SK-N-SH (cell line): ENCODE data around the gene PROC. TPM values are rescaled to one million over a fixed set of nuclear protein-coding genes. Genes with fewer than 3 reads are reported as not detected.

Experiments used
- CTCF ChIA-PET: fragments of 300-600, 350-600 bp; formaldehyde crosslinking; extraction: SDS; loops from one replicate; lab custom pipeline; 2021; lab: Yijun Ruan, JAX
- POLR2A ChIA-PET: fragments of 350-600 bp; sonication (Branson Sonifier 250); formaldehyde crosslinking; extraction: SDS; loops from one replicate; lab custom pipeline; 2020; ENCODE audit warnings: antibody characterized with exemption, inconsistent platforms; lab: Yijun Ruan, JAX
- DNase-seq: peaks from one replicate; pipeline ENCODE4 v3.0.0; 2012
- H2AFZ ChIP-seq: fragments of 200-600 bp; sonication (generic); 2 replicates; pipeline ENCODE4 v1.8.1; 2016; ENCODE audit warnings: antibody characterized with exemption, mild to moderate bottlenecking, low read depth
- H3F3A ChIP-seq: fragments of 200-600 bp; sonication (generic); replicated peaks from 2 replicates; pipeline ENCODE3; 2016; ENCODE audit warnings: antibody characterized with exemption, mild to moderate bottlenecking; ENCODE audit not compliant: insufficient read depth
- H3K27ac ChIP-seq, 2 experiments: fragments of 200-500 bp in 1 of 2; fragments of 200-600 bp in 1 of 2; sonication (Bioruptor generic) in 1 of 2; sonication (generic), shearing (Covaris generic) in 1 of 2; 2 replicates each; pipeline versions ENCODE4 v1.5.1 to v1.6.1; 2014 to 2016; ENCODE audit warnings: low read depth in 2 of 2, inconsistent platforms in 1 of 2, low read length in 1 of 2, mild to moderate bottlenecking in 1 of 2, mixed read lengths in 1 of 2
- H3K27me3 ChIP-seq: fragments of 200-600 bp; sonication (generic), shearing (Covaris generic); 2 replicates; pipeline ENCODE4 v1.6.1; 2016; ENCODE audit warnings: mixed run types; ENCODE audit not compliant: insufficient read depth
- H3K36me3 ChIP-seq, 2 experiments: fragments of 200-500 bp in 1 of 2; fragments of 200-600 bp in 1 of 2; sonication (Bioruptor generic) in 1 of 2; sonication (generic) in 1 of 2; replicated peaks in 1 of 2; 2 replicates each; pipeline versions ENCODE3 to v1.5.1; 2014 to 2016; ENCODE audit warnings: low read length in 1 of 2, mild to moderate bottlenecking in 1 of 2; ENCODE audit not compliant: insufficient read depth in 2 of 2, control insufficient read depth in 1 of 2
- H3K4me1 ChIP-seq, 2 experiments: fragments of 200-500 bp in 1 of 2; fragments of 200-600 bp in 1 of 2; sonication (Bioruptor generic) in 1 of 2; sonication (generic), shearing (Covaris generic) in 1 of 2; 2 replicates each; pipeline versions ENCODE4 v1.5.1 to v1.6.1; 2014 to 2016; ENCODE audit warnings: low read depth in 1 of 2, low read length in 1 of 2, mixed run types in 1 of 2; ENCODE audit not compliant: insufficient read depth in 2 of 2, control insufficient read depth in 1 of 2
- H3K4me2 ChIP-seq: fragments of 200-600 bp; sonication (generic), shearing (Covaris generic); 2 replicates; pipeline ENCODE4 v1.6.1; 2017; ENCODE audit warnings: mixed run types
- H3K4me3 ChIP-seq, 2 experiments: fragments of 200-500 bp in 1 of 2; fragments of 200-600 bp in 1 of 2; sonication (Bioruptor generic) in 1 of 2; sonication (generic), shearing (Covaris generic) in 1 of 2; 2 replicates each; pipeline versions ENCODE4 v1.5.1 to v1.8.1; 2014 to 2016; ENCODE audit warnings: low read depth in 2 of 2, inconsistent platforms in 1 of 2, low read length in 1 of 2, mild to moderate bottlenecking in 1 of 2, mixed read lengths in 1 of 2, moderate library complexity in 1 of 2
- H3K79me2 ChIP-seq: fragments of 200-600 bp; sonication (generic); 2 replicates; pipeline ENCODE4 v1.8.1; 2017; ENCODE audit warnings: mild to moderate bottlenecking; ENCODE audit not compliant: insufficient read depth
- H3K9ac ChIP-seq: fragments of 200-600 bp; sonication (generic); 2 replicates; pipeline ENCODE4 v1.6.1; 2017; ENCODE audit warnings: mixed run types
- H3K9me2 ChIP-seq: fragments of 200-600 bp; sonication (generic); 2 replicates; pipeline ENCODE4 v1.6.1; 2017; ENCODE audit warnings: mixed run types
- H3K9me3 ChIP-seq: fragments of 200-600 bp; sonication (generic); 2 replicates; pipeline ENCODE4 v1.6.1; 2017; ENCODE audit warnings: mixed run types, mild to moderate bottlenecking, moderate library complexity
- H4K20me1 ChIP-seq: fragments of 200-600 bp; sonication (generic); 2 replicates; pipeline ENCODE4 v1.6.1; 2017; ENCODE audit warnings: mild to moderate bottlenecking, mixed run types; ENCODE audit not compliant: insufficient read depth
- ELF1 ChIP-seq: IDR thresholded peaks from 2 replicates; pipeline ENCODE4 v1.4.0; 2012
- EP300 ChIP-seq, 2 experiments: IDR thresholded peaks; 2 replicates each; pipeline versions ENCODE4 v1.4.0 to v1.6.1; 2012; ENCODE audit warnings: borderline replicate concordance in 1 of 2, low read depth in 1 of 2, low read length in 1 of 2
- EZH2phosphoT487 ChIP-seq: fragments of 200-600 bp; sonication (generic); IDR thresholded peaks from 2 replicates; pipeline ENCODE4 v1.6.1; 2017; ENCODE audit warnings: low read depth, mixed run types, mild to moderate bottlenecking, antibody characterized with exemption, moderate library complexity, borderline replicate concordance
- FOXJ3 ChIP-seq: sonication (generic); formaldehyde crosslinking; IDR thresholded peaks from 2 replicates; pipeline ENCODE4 v1.5.1; 2020; ENCODE audit warnings: mild to moderate bottlenecking, missing genetic modification reagents
- GABPA ChIP-seq: IDR thresholded peaks from 2 replicates; pipeline ENCODE4 v1.4.0; 2012; ENCODE audit warnings: low read depth, mild to moderate bottlenecking
- GATA2 ChIP-seq: sonication (generic); formaldehyde crosslinking; IDR thresholded peaks from 2 replicates; pipeline ENCODE4 v1.5.0; 2020; ENCODE audit warnings: mild to moderate bottlenecking, missing genetic modification reagents
- JUND ChIP-seq: IDR thresholded peaks from 2 replicates; pipeline ENCODE4 v1.4.0; 2012
- MAX ChIP-seq: IDR thresholded peaks from 2 replicates; pipeline ENCODE4 v1.4.0; 2012; ENCODE audit warnings: low read depth
- MXI1 ChIP-seq: IDR thresholded peaks from 2 replicates; pipeline ENCODE4 v1.6.1; 2012; ENCODE audit warnings: mild to moderate bottlenecking, low read depth, low read length, improper control_type of control experiment
- NFIC ChIP-seq: IDR thresholded peaks from 2 replicates; pipeline ENCODE4 v1.4.0; 2012; ENCODE audit warnings: borderline replicate concordance
- NRF1 ChIP-seq: IDR thresholded peaks from 2 replicates; pipeline ENCODE4 v1.6.1; 2012; ENCODE audit warnings: low read depth, mild to moderate bottlenecking, low read length
- POLR2AphosphoS5 ChIP-seq: IDR thresholded peaks from 2 replicates; pipeline ENCODE4 v1.6.1; 2012; ENCODE audit warnings: low read depth, low read length
- RXRA ChIP-seq: IDR thresholded peaks from 2 replicates; pipeline ENCODE4 v1.4.0; 2012; ENCODE audit warnings: low read depth, mild to moderate bottlenecking, borderline replicate concordance
- TAF1 ChIP-seq: IDR thresholded peaks from 2 replicates; pipeline ENCODE4 v1.6.1; 2012; ENCODE audit warnings: low read depth, mild to moderate bottlenecking, low read length, moderate library complexity, borderline replicate concordance
- WGBS: methylation state at CpG from one replicate; pipeline ENCODE4 v1.1.6; 2017; ENCODE audit warnings: low lambda C conversion rate; 5-methylcytosine and 5-hydroxymethylcytosine counted together
- polyA plus RNA-seq, 3 experiments: library from polyadenylated mRNA; depleted of rRNA; stranded (reverse); fragments of >200 nt; gene quantifications; 2 replicates each; pipeline ENCODE4 v1.2.3, GENCODE V29; 2012
- TF ChIP-seq, protein P1 (sequence below): IDR thresholded peaks from 2 replicates; pipeline ENCODE4; 2012

The PROC gene
- polyA plus RNA-seq, 1 of the 3 experiments (the other 2 are of a cell fraction) = 0.10 TPM

- Histone ChIP-seq H3K9ac (no peak overlapping the region), H3K27me3 (no peaks in the 10 kb centered on the region), H4K20me1 (no peaks in the 10 kb centered on the region), H3F3A (peaks cover 6% of the 10 kb centered on the region), H3K4me1 (peaks cover 4 to 20% of the 10 kb centered on the region in 2 experiments; a peak in 2 of 4 replicates), H3K4me2 (no peak overlapping the region), H3K36me3 (no peaks in the 10 kb centered on the region), H3K79me2 (no peaks in the 10 kb centered on the region), H3K9me2 (no peaks in the 10 kb centered on the region), H2AFZ (no peak overlapping the region), H3K27ac (no peak overlapping the region), H3K9me3 (no peaks in the 10 kb centered on the region), H3K4me3 (no peak overlapping the region)
- CTCF ChIA-PET = interaction anchor here (0.7 kb wide), 1 partner anchor 59 kb away, joined by 3 read pairs; no protein-coding TSS in a partner anchor
- no peak for TF ChIP-seq POLR2AphosphoS5
- no peak for TF ChIP-seq RXRA
- TF ChIP-seq GABPA = no peak
- TF ChIP-seq NFIC = no peak
- POLR2A ChIA-PET = no interaction called here
- no peak for DNase-seq
- 66% methylated on average over 6 of the region's 8 CpGs for WGBS
Observed at GRCh38 chr2:127420039-127420864, 2.0 kb downstream of the PROC start.

GRCh38 chr2:127421116-127421800 lies 3.0 kb downstream of the PROC start:
- Histone ChIP-seq H3K9me2 (no peaks in the 10 kb centered on the region), H3F3A (peaks cover 6% of the 10 kb centered on the region), H3K4me3 (no peak overlapping the region), H3K27me3 (no peaks in the 10 kb centered on the region), H3K36me3 (no peaks in the 10 kb centered on the region), H3K79me2 (no peaks in the 10 kb centered on the region), H3K4me2 (no peak overlapping the region), H3K9me3 (no peaks in the 10 kb centered on the region), H4K20me1 (no peaks in the 10 kb centered on the region), H3K27ac (no peak overlapping the region), H3K9ac (no peak overlapping the region), H2AFZ (no peak overlapping the region), H3K4me1 (peaks cover 2 to 12% of the 10 kb centered on the region in 2 experiments; a peak in 2 of 4 replicates)
- DNase-seq = no peak
- WGBS = 88% methylated on average over 14 of the region's 15 CpGs
- TF ChIP-seq GATA2 (CRISPR knock-in tag) (no peak), EP300 (IDR thresholded peaks at IDR 0.05; ENCODE audit: borderline replicate concordance in 1 of 2, low read depth in 1 of 2, low read length in 1 of 2) (no peak), MAX (no peak), JUND (no peak), FOXJ3 (CRISPR knock-in tag) (no peak), MXI1 (no peak), ELF1 (no peak), GABPA (no peak), TAF1 (no peak), EZH2phosphoT487 (no peak), NRF1 (no peak)
- TF ChIP-seq, protein P1, sequence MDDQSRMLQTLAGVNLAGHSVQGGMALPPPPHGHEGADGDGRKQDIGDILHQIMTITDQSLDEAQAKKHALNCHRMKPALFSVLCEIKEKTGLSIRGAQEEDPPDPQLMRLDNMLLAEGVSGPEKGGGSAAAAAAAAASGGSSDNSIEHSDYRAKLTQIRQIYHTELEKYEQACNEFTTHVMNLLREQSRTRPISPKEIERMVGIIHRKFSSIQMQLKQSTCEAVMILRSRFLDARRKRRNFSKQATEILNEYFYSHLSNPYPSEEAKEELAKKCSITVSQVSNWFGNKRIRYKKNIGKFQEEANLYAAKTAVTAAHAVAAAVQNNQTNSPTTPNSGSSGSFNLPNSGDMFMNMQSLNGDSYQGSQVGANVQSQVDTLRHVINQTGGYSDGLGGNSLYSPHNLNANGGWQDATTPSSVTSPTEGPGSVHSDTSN = no peak
- POLR2A ChIA-PET = no interaction called here
- CTCF ChIA-PET = no interaction called here
